Astrocyte (in vitro differentiated cells and primary cell): ENCODE results near the gene SAMD4B.

Source experiments
- EZH2 ChIP-seq: IDR thresholded peaks from 2 replicates; pipeline ENCODE4 v1.6.1; 2012; ENCODE audit warnings: mild to moderate bottlenecking, low read length, inconsistent platforms; ENCODE audit not compliant: insufficient read depth
- TF ChIP-seq, protein P1 (sequence below): IDR thresholded peaks from 2 replicates; pipeline ENCODE4 v1.5.1; 2011; ENCODE audit warnings: low read depth, mild to moderate bottlenecking, inconsistent platforms, low read length, moderate library complexity; ENCODE audit not compliant: insufficient read depth

DNA sequence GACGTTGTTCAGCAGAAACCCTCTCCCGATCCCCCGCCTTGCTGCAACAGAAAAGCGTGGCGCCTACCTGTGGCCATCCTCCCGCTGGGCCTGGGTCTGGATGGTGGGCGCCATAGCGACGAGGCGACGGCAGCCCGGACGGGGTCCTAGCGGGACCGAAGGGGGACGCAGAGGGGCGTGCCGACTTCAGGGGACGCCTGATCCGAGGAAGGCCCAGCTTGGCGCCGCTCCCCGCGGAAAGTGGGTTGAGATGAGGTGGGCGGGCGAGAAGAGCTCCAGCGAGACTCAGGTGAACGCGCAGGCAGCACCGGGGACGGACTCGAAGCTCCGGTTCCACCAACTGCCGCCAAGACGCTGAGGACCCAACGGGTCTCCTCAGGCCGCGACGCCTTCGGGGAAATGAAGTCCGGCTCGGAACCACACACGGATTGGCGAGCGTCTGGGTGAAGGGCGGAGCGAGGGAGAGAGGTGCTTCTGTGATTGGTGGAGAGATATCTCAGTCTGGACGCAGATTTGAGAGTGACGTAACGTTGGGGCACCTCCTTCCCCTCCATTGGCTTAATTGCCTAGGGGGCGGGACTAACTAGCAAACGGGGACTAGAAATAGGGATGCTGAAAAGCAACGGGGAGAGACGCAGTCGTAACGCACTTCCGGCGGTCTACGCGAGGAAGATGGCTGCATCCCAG is 48.7 kb downstream of the SAMD4B start, which contains the start of the genes MED29 and PAF1:
- no peak for TF ChIP-seq EZH2
- TF ChIP-seq, protein P1, sequence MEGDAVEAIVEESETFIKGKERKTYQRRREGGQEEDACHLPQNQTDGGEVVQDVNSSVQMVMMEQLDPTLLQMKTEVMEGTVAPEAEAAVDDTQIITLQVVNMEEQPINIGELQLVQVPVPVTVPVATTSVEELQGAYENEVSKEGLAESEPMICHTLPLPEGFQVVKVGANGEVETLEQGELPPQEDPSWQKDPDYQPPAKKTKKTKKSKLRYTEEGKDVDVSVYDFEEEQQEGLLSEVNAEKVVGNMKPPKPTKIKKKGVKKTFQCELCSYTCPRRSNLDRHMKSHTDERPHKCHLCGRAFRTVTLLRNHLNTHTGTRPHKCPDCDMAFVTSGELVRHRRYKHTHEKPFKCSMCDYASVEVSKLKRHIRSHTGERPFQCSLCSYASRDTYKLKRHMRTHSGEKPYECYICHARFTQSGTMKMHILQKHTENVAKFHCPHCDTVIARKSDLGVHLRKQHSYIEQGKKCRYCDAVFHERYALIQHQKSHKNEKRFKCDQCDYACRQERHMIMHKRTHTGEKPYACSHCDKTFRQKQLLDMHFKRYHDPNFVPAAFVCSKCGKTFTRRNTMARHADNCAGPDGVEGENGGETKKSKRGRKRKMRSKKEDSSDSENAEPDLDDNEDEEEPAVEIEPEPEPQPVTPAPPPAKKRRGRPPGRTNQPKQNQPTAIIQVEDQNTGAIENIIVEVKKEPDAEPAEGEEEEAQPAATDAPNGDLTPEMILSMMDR = no peak
